ENCODE results near the gene FGF9. TPM values are rescaled to one million over a fixed set of nuclear protein-coding genes. Genes with fewer than 3 reads are reported as not detected.

Gene FGF9
- total RNA-seq (2021; ENCODE audit: unreplicated experiment) = 1.5 TPM
- 0.17 and 0.20 TPM in 2 replicates for polyA plus RNA-seq (2012)
- percentile 45 among the genes with signal in this experiment for Bru-seq, nascent RNA
- percentile 36 among the genes with signal in this experiment for BruChase-seq, experiment 1, labeled RNA remaining after a 6-hour chase
- percentile 48 among the genes with signal in this experiment for BruChase-seq, experiment 2, labeled RNA remaining after a 2-hour chase
- long read RNA-seq, full-length matches to known transcripts = 5 of 6 reads
- long read RNA-seq, partial matches to known transcripts = 0 of 6 reads
- long read RNA-seq, other reads (novel, unspliced or antisense) = 1 of 6 reads

DNA sequence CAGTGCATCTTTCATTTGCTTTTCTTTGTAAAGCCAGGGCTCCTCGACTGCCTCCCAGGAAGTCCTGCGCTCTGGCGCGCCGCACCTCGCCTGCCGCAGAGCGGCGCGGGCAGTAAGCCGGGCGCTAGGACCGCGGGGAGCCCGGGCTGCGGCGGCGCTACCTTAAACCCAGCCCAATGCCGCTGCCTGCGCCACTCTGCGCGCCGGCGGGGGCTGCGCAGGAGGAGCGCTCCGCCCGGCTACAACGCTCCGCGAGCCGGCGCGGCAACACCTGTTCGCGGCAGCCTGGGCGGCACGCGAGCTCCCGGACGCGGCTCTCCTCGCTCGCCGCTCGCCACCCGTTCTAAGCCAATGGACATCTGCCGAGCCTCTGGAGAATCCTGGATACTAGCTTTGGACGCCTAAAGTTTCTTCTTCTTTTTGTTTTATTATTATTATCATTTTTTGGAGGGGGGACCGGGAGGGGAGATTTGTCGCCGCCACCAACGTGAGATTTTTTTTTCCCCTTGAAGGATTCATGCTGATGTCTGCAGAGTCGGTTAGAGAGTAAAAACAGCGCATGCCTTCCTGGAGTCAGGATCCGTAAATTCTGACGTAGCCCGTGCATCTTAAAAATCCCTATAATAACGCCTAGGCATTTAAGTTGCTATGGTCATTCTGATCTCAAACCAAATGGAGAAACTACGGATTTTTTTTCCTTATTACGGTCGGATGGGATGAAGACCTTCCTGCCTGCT, at the start of gene FGF9:
TSS of gene FGF9 (plus strand) at position 191 of the 737 bp plus-strand sequence. CDS start 840 bp downstream, outside the sequence.
- no peaks in the 10 kb centered on the region for H3K9me2 ChIP-seq (ENCODE audit: insufficient read depth)
- H3K79me2 ChIP-seq (ENCODE audit: insufficient read depth, low read length) = no peaks in the 10 kb centered on the region
- peak; percentile 73 for ATAC-seq
- peak within 1 kb of the TSS; percentile 94 for H3K4me2 ChIP-seq (ENCODE audit: low read length)
- H3K9me3 ChIP-seq (ENCODE audit: control insufficient read depth in 1 of 2, insufficient read depth in 1 of 2, low read depth in 1 of 2, low read length in 2 of 2) = no peaks in the 10 kb centered on the region
- TF ChIP-seq RAD21 (IDR thresholded peaks at IDR 0.05; ENCODE audit: low read depth) (no peak), CEBPB (IDR thresholded peaks at IDR 0.05; ENCODE audit: low read depth) (no peak), EGR1 (IDR thresholded peaks at IDR 0.05; ENCODE audit: low read depth) (no peak), SP1 (IDR thresholded peaks at IDR 0.05; ENCODE audit: low read depth) (peak; percentile 46; the same call in 1 of the 2 replicates), POLR2A (IDR thresholded peaks at IDR 0.05; ENCODE audit: borderline replicate concordance, extremely low read depth, insufficient read depth, insufficient read length) (peak; percentile 49), EZH2phosphoT487 (IDR thresholded peaks at IDR 0.05; ENCODE audit: borderline replicate concordance) (no peak), FOSL1 (IDR thresholded peaks at IDR 0.05; ENCODE audit: low read depth) (peak; percentile 74), TCF7L2 (IDR thresholded peaks at IDR 0.05; ENCODE audit: borderline replicate concordance, extremely low read depth, insufficient read depth, insufficient read length) (peak; percentile 78), POLR2AphosphoS5 (IDR thresholded peaks at IDR 0.05; ENCODE audit: low read depth, low read length) (peak; percentile 49), SIN3A (IDR thresholded peaks at IDR 0.05; ENCODE audit: low read depth) (peak; percentile 25; the same call in 1 of the 2 replicates), CBX3 (IDR thresholded peaks at IDR 0.05; ENCODE audit: low read depth) (peak; percentile 17; the same call in 1 of the 2 replicates)
- TF ChIP-seq, protein P1, sequence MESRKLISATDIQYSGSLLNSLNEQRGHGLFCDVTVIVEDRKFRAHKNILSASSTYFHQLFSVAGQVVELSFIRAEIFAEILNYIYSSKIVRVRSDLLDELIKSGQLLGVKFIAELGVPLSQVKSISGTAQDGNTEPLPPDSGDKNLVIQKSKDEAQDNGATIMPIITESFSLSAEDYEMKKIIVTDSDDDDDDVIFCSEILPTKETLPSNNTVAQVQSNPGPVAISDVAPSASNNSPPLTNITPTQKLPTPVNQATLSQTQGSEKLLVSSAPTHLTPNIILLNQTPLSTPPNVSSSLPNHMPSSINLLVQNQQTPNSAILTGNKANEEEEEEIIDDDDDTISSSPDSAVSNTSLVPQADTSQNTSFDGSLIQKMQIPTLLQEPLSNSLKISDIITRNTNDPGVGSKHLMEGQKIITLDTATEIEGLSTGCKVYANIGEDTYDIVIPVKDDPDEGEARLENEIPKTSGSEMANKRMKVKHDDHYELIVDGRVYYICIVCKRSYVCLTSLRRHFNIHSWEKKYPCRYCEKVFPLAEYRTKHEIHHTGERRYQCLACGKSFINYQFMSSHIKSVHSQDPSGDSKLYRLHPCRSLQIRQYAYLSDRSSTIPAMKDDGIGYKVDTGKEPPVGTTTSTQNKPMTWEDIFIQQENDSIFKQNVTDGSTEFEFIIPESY (IDR thresholded peaks at IDR 0.05; ENCODE audit: extremely low read depth, insufficient replicate concordance, low read length) = peak; percentile 11
- TF ChIP-seq, protein P2, sequence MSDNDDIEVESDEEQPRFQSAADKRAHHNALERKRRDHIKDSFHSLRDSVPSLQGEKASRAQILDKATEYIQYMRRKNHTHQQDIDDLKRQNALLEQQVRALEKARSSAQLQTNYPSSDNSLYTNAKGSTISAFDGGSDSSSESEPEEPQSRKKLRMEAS (IDR thresholded peaks at IDR 0.05) = peak; percentile 67; the same call in 1 of the 2 replicates
- TF ChIP-seq, protein P3, sequence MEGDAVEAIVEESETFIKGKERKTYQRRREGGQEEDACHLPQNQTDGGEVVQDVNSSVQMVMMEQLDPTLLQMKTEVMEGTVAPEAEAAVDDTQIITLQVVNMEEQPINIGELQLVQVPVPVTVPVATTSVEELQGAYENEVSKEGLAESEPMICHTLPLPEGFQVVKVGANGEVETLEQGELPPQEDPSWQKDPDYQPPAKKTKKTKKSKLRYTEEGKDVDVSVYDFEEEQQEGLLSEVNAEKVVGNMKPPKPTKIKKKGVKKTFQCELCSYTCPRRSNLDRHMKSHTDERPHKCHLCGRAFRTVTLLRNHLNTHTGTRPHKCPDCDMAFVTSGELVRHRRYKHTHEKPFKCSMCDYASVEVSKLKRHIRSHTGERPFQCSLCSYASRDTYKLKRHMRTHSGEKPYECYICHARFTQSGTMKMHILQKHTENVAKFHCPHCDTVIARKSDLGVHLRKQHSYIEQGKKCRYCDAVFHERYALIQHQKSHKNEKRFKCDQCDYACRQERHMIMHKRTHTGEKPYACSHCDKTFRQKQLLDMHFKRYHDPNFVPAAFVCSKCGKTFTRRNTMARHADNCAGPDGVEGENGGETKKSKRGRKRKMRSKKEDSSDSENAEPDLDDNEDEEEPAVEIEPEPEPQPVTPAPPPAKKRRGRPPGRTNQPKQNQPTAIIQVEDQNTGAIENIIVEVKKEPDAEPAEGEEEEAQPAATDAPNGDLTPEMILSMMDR (IDR thresholded peaks at IDR 0.05 in 2 of 3, conservative IDR thresholded peaks at IDR 0.05 in 1 of 3; ENCODE audit: borderline replicate concordance in 1 of 3, insufficient read depth in 1 of 3, low read depth in 2 of 3, low read length in 2 of 3) = peak in 1 of 3 experiments; percentile 9; a peak in 1 of 6 replicates
- no peaks in the 10 kb centered on the region for H3K36me3 ChIP-seq (ENCODE audit: control insufficient read depth in 1 of 2, insufficient read depth in 2 of 2, low read length in 2 of 2)
- ChIA-PET CTCF (interaction anchor here (2.1 kb wide), 1 partner anchor 33 kb away, joined by 8 read pairs; no protein-coding TSS in a partner anchor), RAD21 (ENCODE audit: low non-redundant PET in 1 of 2, low total read pairs in 2 of 2, uncharacterized antibody in 2 of 2, unreplicated experiment in 2 of 2) (no interaction called here), POLR2A (no interaction called here)
- H3K4me1 ChIP-seq (ENCODE audit: control insufficient read depth in 1 of 2, insufficient read depth in 2 of 2, low read length in 2 of 2) = peaks cover 30 to 59% of the 10 kb centered on the region in 2 experiments
- H3K27me3 ChIP-seq (ENCODE audit: insufficient read depth, low read length) = peaks cover 23% of the 10 kb centered on the region; the same call in 1 of the 2 replicates
- BruUV-seq (replicated peaks) = TSS peak; percentile 71
- peak within 1 kb of the TSS; percentile 86 for H2AFZ ChIP-seq (ENCODE audit: low read depth, low read length, poor library complexity, severe bottlenecking)
- H3K4me3 ChIP-seq (replicated peaks in 1 of 2; ENCODE audit: low read depth in 1 of 2, low read length in 2 of 2) = peak within 1 kb of the TSS; percentile 47 to 68
- DNase-seq (ENCODE audit: low read depth, low spot score) = peak; percentile 75
- H3K9ac ChIP-seq (ENCODE audit: low read length) = peak within 1 kb of the TSS; percentile 29
- intact Hi-C loops (cut with micrococcal nuclease) = loop anchor here (2.0 to 10.0 kb wide), 3 partner anchors 32 to 1121 kb away; no protein-coding TSS in a partner anchor
- H3K27ac ChIP-seq (ENCODE audit: low read depth, low read length) = peak within 1 kb of the TSS; percentile 67
- H4K20me1 ChIP-seq (ENCODE audit: insufficient read depth) = no peaks in the 10 kb centered on the region
